ENCODE results near the gene FBRSL1. TPM values are rescaled to one million over a fixed set of nuclear protein-coding genes. Genes with fewer than 3 reads are reported as not detected.

Gene FBRSL1
- total RNA-seq, 4 donors from 2014 or later = 2.4 to 8.5 (median 5.0) TPM

DNA sequence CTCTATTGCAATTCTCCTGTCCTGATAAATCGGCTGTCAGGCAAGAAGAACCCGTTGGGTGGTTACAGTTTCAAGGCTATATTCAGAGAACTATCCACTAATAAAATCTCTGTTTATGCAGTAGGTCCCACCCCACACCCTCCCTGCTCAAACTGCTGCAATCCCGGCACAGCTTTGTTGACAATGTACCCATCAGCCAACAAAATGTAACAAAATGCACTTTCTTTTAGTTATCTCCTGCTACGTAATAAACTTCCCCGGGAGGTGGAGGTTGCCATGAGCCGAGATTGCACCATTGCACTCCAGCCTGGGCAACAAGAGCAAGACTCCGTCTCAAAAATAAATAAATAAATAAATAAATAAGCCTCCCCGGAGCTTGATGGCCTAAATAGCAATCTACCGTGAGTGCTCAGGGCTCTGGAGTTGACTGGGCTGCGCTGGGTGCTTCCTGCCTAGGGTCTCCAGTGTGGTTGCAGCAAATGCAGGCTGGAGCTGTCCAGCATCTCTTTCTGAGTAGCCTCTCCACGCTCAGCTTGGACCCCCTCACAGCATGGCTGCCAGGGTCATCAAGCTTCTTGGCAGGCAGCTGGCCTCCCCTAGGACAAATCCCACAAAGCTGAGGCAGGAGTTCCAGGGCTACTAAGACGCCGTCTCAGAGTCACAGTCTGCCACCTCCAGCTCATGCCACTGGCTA, 43.2 kb upstream of the FBRSL1 start:
- TF ChIP-seq, protein P1, sequence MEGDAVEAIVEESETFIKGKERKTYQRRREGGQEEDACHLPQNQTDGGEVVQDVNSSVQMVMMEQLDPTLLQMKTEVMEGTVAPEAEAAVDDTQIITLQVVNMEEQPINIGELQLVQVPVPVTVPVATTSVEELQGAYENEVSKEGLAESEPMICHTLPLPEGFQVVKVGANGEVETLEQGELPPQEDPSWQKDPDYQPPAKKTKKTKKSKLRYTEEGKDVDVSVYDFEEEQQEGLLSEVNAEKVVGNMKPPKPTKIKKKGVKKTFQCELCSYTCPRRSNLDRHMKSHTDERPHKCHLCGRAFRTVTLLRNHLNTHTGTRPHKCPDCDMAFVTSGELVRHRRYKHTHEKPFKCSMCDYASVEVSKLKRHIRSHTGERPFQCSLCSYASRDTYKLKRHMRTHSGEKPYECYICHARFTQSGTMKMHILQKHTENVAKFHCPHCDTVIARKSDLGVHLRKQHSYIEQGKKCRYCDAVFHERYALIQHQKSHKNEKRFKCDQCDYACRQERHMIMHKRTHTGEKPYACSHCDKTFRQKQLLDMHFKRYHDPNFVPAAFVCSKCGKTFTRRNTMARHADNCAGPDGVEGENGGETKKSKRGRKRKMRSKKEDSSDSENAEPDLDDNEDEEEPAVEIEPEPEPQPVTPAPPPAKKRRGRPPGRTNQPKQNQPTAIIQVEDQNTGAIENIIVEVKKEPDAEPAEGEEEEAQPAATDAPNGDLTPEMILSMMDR (IDR thresholded peaks at IDR 0.05; ENCODE audit: low read depth) = no peak

DNA sequence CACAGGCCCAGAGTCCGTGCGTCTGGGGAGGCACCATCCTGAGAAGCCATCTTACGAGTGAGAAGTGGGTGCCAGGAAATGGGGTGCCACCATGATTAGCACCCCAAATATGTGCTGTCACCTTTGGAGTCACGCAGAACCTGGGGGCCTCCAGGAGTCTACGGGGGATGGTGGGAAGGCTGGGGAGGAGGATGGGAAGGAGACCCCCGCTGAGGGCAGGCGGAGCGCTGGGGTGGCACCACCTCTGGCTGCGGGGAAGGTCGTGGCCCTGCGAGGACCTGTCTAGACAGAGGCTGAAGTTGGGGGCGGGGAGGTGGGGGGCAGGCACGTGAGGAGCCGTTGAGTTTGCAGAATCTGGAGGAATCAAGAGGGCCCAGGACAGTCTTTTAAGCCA, 42.6 kb upstream of the FBRSL1 start:
- TF ChIP-seq, protein P1 (IDR thresholded peaks at IDR 0.05; ENCODE audit: low read depth) = no peak

DNA sequence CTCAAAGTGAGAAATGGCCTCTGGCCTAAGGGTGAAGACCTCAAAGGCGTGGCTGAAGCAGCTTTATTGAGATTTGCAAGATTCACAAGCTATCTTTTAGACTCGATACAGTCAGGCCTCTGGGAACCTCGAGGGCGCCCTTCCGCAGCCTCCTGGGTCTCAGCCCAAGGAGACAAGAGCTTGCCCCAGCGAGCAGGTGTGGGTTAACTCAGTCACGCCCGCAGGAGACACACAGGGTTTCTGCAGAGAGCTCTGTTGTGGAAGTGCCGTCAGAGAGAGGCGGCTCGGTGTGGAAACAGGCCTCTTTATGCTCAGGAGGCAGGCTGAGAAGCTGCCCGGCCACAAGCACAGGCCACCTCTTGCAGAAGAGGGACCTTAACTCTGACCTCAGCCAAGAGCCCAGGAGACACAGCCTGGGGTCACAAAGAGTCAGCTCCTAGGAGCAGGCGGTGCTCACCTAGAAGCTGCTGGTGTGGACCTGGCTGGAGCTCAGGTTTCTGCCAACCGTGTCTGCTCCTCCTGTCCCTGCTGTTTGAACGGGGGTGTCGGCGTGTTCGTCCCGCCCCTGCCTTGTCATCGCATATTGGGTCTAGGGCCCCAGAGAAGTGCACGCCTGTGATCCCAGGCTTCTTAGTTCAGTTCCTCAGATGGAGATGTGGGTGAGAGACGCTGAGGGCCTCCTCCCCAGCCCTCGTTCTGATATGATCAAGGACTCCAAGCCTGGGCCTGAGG, 42.1 kb upstream of the FBRSL1 start:
- TF ChIP-seq, protein P1 (IDR thresholded peaks at IDR 0.05; ENCODE audit: low read depth) = no peak

DNA sequence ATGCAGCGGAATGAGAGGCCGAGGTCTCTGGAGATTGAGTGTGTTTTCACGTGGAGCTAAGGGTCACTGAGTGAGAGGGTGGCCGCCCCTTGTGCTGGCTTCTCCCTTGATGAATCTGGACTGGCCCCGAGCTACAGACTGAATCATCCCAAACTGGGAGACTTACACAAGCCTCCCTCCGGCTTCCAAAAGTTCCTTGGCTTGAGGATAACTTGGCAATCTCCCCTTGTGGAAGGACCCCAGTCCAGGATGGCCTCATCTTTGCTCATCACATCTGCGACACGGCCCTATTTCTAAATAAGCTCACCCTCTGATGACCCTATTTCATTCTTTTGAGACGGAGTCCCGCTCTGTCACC, 41.5 kb upstream of the FBRSL1 start:
- TF ChIP-seq, protein P1 (IDR thresholded peaks at IDR 0.05; ENCODE audit: low read depth) = no peak

DNA sequence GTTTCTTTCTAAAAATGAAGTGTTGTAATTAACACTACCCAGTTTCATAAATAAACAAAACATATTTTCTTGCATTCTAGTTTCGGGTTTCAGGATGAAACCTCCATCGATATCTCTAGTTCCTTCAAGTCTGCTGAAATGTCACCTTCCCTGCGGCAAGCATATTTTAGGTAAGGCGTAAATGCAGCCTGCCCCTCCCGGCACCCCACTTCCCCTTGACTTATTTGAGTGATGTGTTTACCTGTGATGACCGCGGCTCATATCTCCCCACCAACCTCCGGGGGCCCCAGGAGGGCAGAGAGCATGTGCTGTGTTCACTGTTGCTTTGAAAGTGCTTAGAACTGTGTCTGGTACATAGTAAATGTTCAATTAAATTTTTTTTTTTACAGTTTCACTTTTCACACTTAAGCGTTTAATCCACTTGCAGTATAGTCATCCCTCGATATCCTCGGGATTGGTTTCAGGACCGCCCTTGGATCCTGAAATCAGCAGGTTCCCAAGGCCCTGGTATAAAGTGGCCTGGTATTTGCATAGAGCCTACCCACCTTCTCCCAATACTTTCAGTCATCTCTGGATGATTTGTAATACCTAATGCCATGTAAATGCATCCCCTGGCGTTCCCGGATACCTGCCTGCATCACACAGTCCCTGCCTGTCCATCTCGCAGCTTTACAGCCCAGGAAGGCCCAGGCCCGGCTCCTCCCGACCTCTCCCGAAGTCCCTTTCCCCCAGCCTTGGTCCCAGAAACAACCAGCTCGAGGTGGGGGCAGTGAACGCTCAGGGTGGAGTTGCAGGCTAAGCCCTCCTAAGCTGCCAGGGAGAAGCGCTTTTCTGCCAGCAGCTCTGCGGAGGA, 40.2 kb upstream of the FBRSL1 start:
- TF ChIP-seq, protein P1 (IDR thresholded peaks at IDR 0.05; ENCODE audit: low read depth) = no peak

DNA sequence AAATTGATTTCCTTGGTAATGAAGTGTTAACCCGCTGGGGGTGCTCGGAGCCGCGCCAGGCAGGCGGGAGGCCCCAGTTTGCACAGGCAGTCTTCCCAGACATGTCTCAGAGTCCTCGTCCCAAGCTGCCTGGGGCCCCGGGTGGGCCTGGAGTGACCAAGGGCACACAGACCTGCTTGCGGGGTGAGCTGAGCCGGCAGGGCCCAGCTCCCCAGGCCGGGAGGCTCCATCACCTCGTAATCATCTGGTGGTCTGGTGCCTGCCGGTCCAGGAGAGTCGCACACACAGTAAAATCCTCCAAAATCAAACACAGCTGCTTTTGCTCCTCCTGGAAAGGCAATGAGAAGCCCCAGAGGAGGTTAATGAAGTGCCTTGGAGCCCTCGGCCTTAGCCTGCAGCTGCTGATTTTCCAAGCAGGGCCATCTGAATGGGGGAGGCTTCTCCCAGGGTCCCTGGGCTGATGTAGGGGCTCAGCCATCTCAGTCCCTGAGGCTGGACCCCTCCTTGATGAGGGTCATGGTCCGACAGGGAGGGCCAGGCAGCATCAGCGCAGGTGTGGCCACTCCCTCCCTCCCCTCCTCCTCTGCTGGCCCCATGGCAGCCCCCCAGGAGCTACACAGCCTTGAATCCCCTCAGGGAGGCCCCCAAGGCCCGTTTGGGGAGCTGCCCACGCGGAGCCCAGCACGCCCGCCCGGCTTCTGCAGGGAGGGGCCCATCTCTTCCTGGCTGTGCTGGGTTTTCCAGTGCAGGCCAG, 39.4 kb upstream of the FBRSL1 start:
- TF ChIP-seq, protein P1 (IDR thresholded peaks at IDR 0.05; ENCODE audit: low read depth) = no peak

Data from subcutaneous adipose tissue (tissue), 4 donors.